Calu3 (cell line): ENCODE results near the gene TMEM134. TPM values are rescaled to one million over a fixed set of nuclear protein-coding genes. Genes with fewer than 3 reads are reported as not detected.

ENCODE experiments used
- BruUV-seq: library from RNA; stranded (reverse); fragments of 400-500 nt; replicated peaks from 2 replicates; lab custom pipeline; 2021; lab: Mats Ljungman, UMichigan
- CTCF ChIA-PET: fragments of 300-600 bp; sonication (Branson Sonifier 250); formaldehyde crosslinking; loops from one replicate; lab custom pipeline; 2022; ENCODE audit warnings: antibody characterized with exemption; lab: Charles Lee
- DNase-seq: peaks from one replicate; pipeline ENCODE4 v3.0.0; 2022
- H3K27ac Mint-ChIP-seq: one replicate; pipeline ENCODE4 v1.8.0; 2022; ENCODE audit warnings: mixed read lengths; ENCODE audit not compliant: unreplicated experiment
- H3K27me3 Mint-ChIP-seq: one replicate; pipeline ENCODE4 v1.8.0; 2022; ENCODE audit warnings: mixed read lengths; ENCODE audit not compliant: unreplicated experiment
- H3K36me3 Mint-ChIP-seq: one replicate; pipeline ENCODE4 v1.8.0; 2022; ENCODE audit warnings: mild to moderate bottlenecking, moderate library complexity, mixed read lengths; ENCODE audit not compliant: insufficient read depth, unreplicated experiment
- H3K4me1 Mint-ChIP-seq: one replicate; pipeline ENCODE4 v1.8.0; 2022; ENCODE audit warnings: mild to moderate bottlenecking, low read depth, mixed read lengths; ENCODE audit not compliant: unreplicated experiment
- H3K4me3 Mint-ChIP-seq: one replicate; pipeline ENCODE4 v1.8.0; 2022; ENCODE audit warnings: mild to moderate bottlenecking, low read depth, moderate library complexity, mixed read lengths; ENCODE audit not compliant: unreplicated experiment
- H3K9me3 Mint-ChIP-seq: one replicate; pipeline ENCODE4 v1.8.0; 2022; ENCODE audit warnings: low read depth, mixed read lengths; ENCODE audit not compliant: unreplicated experiment
- CTCF ChIP-seq: fragments of 200-600 bp; IDR thresholded peaks from one replicate; pipeline ENCODE4 v1.8.0; 2022; ENCODE audit warnings: antibody characterized with exemption; ENCODE audit not compliant: unreplicated experiment
- intact Hi-C: fragments of 100-400 bp; cut with micrococcal nuclease; formaldehyde crosslinking; loops from one replicate; pipeline ENCODE4 v1.10.0; 2022; ENCODE audit not compliant: unreplicated experiment
- total RNA-seq: library from RNA; stranded (reverse); gene quantifications from 2 replicates; pipeline ENCODE4 v1.2.3, GENCODE V29; 2022

The TMEM134 gene
- total RNA-seq, 1 experiment from 2014 or later = 31.9 TPM

GRCh38 chr11:67457453-67457852, 11.6 kb downstream of the TMEM134 start:
- CTCF ChIA-PET = no interaction called here
- BruUV-seq = no TSS peak
- Mint-ChIP-seq H3K27me3 (no peaks in the 10 kb centered on the region), H3K36me3 (peaks cover 23% of the 10 kb centered on the region), H3K4me3 (no peak overlapping the region), H3K27ac (no peak overlapping the region), H3K4me1 (peaks cover 3% of the 10 kb centered on the region), H3K9me3 (no peaks in the 10 kb centered on the region)
- no peak for TF ChIP-seq CTCF
- DNase-seq = no peak
- intact Hi-C loops = no loop called here

- TF ChIP-seq CTCF = no peak
- BruUV-seq = no TSS peak
- Mint-ChIP-seq H3K27ac (no peak overlapping the region), H3K27me3 (no peaks in the 10 kb centered on the region), H3K36me3 (peaks cover 27% of the 10 kb centered on the region), H3K4me3 (no peak overlapping the region), H3K9me3 (no peaks in the 10 kb centered on the region), H3K4me1 (peaks cover 15% of the 10 kb centered on the region)
- intact Hi-C loops = no loop called here
- CTCF ChIA-PET = no interaction called here
- no peak for DNase-seq
These were observed 12.9 kb downstream of the TMEM134 start for GRCh38 chr11:67456068-67456705.

- peaks cover 15% of the 10 kb centered on the region for H3K4me1 Mint-ChIP-seq
- no peak within 1 kb of the TSS for H3K4me3 Mint-ChIP-seq
- H3K27ac Mint-ChIP-seq = no peak within 1 kb of the TSS
- no peaks in the 10 kb centered on the region for H3K27me3 Mint-ChIP-seq
- no peaks in the 10 kb centered on the region for H3K9me3 Mint-ChIP-seq
- no peak for DNase-seq
- no TSS peak for BruUV-seq
- H3K36me3 Mint-ChIP-seq = peaks cover 20% of the 10 kb centered on the region
- no peak for TF ChIP-seq CTCF
- intact Hi-C loops = no loop called here
- CTCF ChIA-PET = no interaction called here
These were observed 14.0 kb downstream of the TMEM134 start, which contains the start of gene CABP4 for GRCh38 chr11:67455054-67455453. Gene CABP4 (plus strand): TSS chr11:67455354. CDS start chr11:67455424, 70 bp downstream.

GRCh38 chr11:67453816-67454732, 15.0 kb downstream of the TMEM134 start:
- H3K4me1 Mint-ChIP-seq = peaks cover 15% of the 10 kb centered on the region
- CTCF ChIA-PET = no interaction called here
- H3K9me3 Mint-ChIP-seq = no peaks in the 10 kb centered on the region
- BruUV-seq = no TSS peak
- no peak for DNase-seq
- no peak overlapping the region for H3K4me3 Mint-ChIP-seq
- H3K36me3 Mint-ChIP-seq = peaks cover 15% of the 10 kb centered on the region
- TF ChIP-seq CTCF = no peak
- no peak overlapping the region for H3K27ac Mint-ChIP-seq
- intact Hi-C loops = no loop called here
- no peaks in the 10 kb centered on the region for H3K27me3 Mint-ChIP-seq
